ENCODE data around the gene PCA3. TPM values are rescaled to one million over a fixed set of nuclear protein-coding genes. Genes with fewer than 3 reads are reported as not detected.

The PCA3 gene
- total RNA-seq (not detected), polyA plus RNA-seq (not detected), total RNA-seq (not detected)

GRCh38 chr9:76764138-76764537 lies at the start of gene PCA3:
Gene PCA3, plus strand, starts transcription at chr9:76764438.
- H3K4me3 Mint-ChIP-seq: no peak within 1 kb of the TSS
- POLR2A ChIA-PET: no interaction called here

GRCh38 chr9:76716085-76716672 lies 48.1 kb upstream of the PCA3 start:
- Mint-ChIP-seq H3K4me3 (no peak overlapping the region), H3K9me3 (no peaks in the 10 kb centered on the region), H3K4me1 (peaks cover 0 to 3% (median 0%) of the 10 kb centered on the region in 7 donors), H3K27me3 (peaks cover 18 to 28% (median 22%) of the 10 kb centered on the region in 5 donors), H3K36me3 (no peaks in the 10 kb centered on the region), H3K27ac (no peak overlapping the region)
- DNase-seq (no peak), ATAC-seq (no peak)
- H3K9me3 ChIP-seq (ENCODE audit: control insufficient read depth in 2 of 3, low read length in 3 of 3): no peaks in the 10 kb centered on the region
- ChIA-PET CTCF (no interaction called here), POLR2A (no interaction called here)
- no peaks in the 10 kb centered on the region for H3K27me3 ChIP-seq (ENCODE audit: control insufficient read depth in 2 of 2, insufficient read depth in 2 of 2, low read length in 2 of 2)
- no peak overlapping the region for H3K27ac ChIP-seq (ENCODE audit: low read depth, low read length)
- no peaks in the 10 kb centered on the region for H3K36me3 ChIP-seq (ENCODE audit: control insufficient read depth in 2 of 3, insufficient read depth in 3 of 3, low read length in 3 of 3)
- no peaks in the 10 kb centered on the region for H3K4me1 ChIP-seq (ENCODE audit: control insufficient read depth in 2 of 2, insufficient read depth in 2 of 2, low read length in 2 of 2)
- H3K4me3 ChIP-seq (ENCODE audit: low read length): no peak overlapping the region
- intact Hi-C loops (cut with micrococcal nuclease): no loop called here

More at GRCh38 chr9:76764138-76764537, at the start of gene PCA3:
- Mint-ChIP-seq H3K27me3 (peaks cover 0 to 21% (median 9%) of the 10 kb centered on the region in 5 donors), H3K9me3 (no peaks in the 10 kb centered on the region), H3K27ac (no peak within 1 kb of the TSS), H3K36me3 (no peaks in the 10 kb centered on the region), H3K4me1 (peaks cover 0 to 1% (median 0%) of the 10 kb centered on the region in 7 donors)
- peaks cover 0 to 3% of the 10 kb centered on the region in 2 donors for H3K27me3 ChIP-seq (ENCODE audit: control insufficient read depth in 2 of 2, insufficient read depth in 2 of 2, low read length in 2 of 2)
- no peaks in the 10 kb centered on the region for H3K9me3 ChIP-seq (ENCODE audit: control insufficient read depth in 2 of 3, low read length in 3 of 3)
- H3K27ac ChIP-seq (ENCODE audit: low read depth, low read length): no peak within 1 kb of the TSS
- no peak for DNase-seq
- CTCF ChIA-PET: no interaction called here
- H3K4me3 ChIP-seq (ENCODE audit: low read length): no peak within 1 kb of the TSS
- H3K36me3 ChIP-seq (ENCODE audit: control insufficient read depth in 2 of 3, insufficient read depth in 3 of 3, low read length in 3 of 3): no peaks in the 10 kb centered on the region
- H3K4me1 ChIP-seq (ENCODE audit: control insufficient read depth in 2 of 2, insufficient read depth in 2 of 2, low read length in 2 of 2): no peaks in the 10 kb centered on the region
- no peak for ATAC-seq
- intact Hi-C loops (cut with micrococcal nuclease): no loop called here

GRCh38 chr9:76717176-76717575 lies 47.1 kb upstream of the PCA3 start:
- H3K27me3 Mint-ChIP-seq: peaks cover 10 to 28% (median 18%) of the 10 kb centered on the region in 5 donors
- DNase-seq (no peak), ATAC-seq (no peak)
- H3K27ac Mint-ChIP-seq: no peak overlapping the region
- peaks cover 0 to 3% (median 0%) of the 10 kb centered on the region in 7 donors for H3K4me1 Mint-ChIP-seq
- H3K9me3 ChIP-seq (ENCODE audit: control insufficient read depth in 2 of 3, low read length in 3 of 3): no peaks in the 10 kb centered on the region
- H3K36me3 Mint-ChIP-seq: no peaks in the 10 kb centered on the region
- ChIA-PET CTCF (no interaction called here), POLR2A (no interaction called here)
- H3K9me3 Mint-ChIP-seq: no peaks in the 10 kb centered on the region
- intact Hi-C loops (cut with micrococcal nuclease): no loop called here
- H3K27ac ChIP-seq (ENCODE audit: low read depth, low read length): no peak overlapping the region
- H3K4me3 ChIP-seq (ENCODE audit: low read length): no peak overlapping the region
- H3K27me3 ChIP-seq (ENCODE audit: control insufficient read depth in 2 of 2, insufficient read depth in 2 of 2, low read length in 2 of 2): no peaks in the 10 kb centered on the region
- H3K4me3 Mint-ChIP-seq: no peak overlapping the region
- H3K4me1 ChIP-seq (ENCODE audit: control insufficient read depth in 2 of 2, insufficient read depth in 2 of 2, low read length in 2 of 2): no peaks in the 10 kb centered on the region
- no peaks in the 10 kb centered on the region for H3K36me3 ChIP-seq (ENCODE audit: control insufficient read depth in 2 of 3, insufficient read depth in 3 of 3, low read length in 3 of 3)

GRCh38 chr9:76717613-76718012 lies 46.6 kb upstream of the PCA3 start:
- Histone ChIP-seq H3K4me1 (ENCODE audit: control insufficient read depth in 2 of 2, insufficient read depth in 2 of 2, low read length in 2 of 2) (no peaks in the 10 kb centered on the region), H3K9me3 (ENCODE audit: control insufficient read depth in 2 of 3, low read length in 3 of 3) (no peaks in the 10 kb centered on the region), H3K27ac (ENCODE audit: low read depth, low read length) (no peak overlapping the region), H3K36me3 (ENCODE audit: control insufficient read depth in 2 of 3, insufficient read depth in 3 of 3, low read length in 3 of 3) (no peaks in the 10 kb centered on the region), H3K4me3 (ENCODE audit: low read length) (no peak overlapping the region), H3K27me3 (ENCODE audit: control insufficient read depth in 2 of 2, insufficient read depth in 2 of 2, low read length in 2 of 2) (no peaks in the 10 kb centered on the region)
- H3K4me1 Mint-ChIP-seq: peaks cover 0 to 3% (median 0%) of the 10 kb centered on the region in 7 donors
- peaks cover 9 to 26% (median 18%) of the 10 kb centered on the region in 5 donors for H3K27me3 Mint-ChIP-seq
- CTCF ChIA-PET: no interaction called here
- intact Hi-C loops (cut with micrococcal nuclease): no loop called here
- ATAC-seq (peak; percentile 24), DNase-seq (no peak)
- POLR2A ChIA-PET: no interaction called here
- no peaks in the 10 kb centered on the region for H3K36me3 Mint-ChIP-seq
- no peak overlapping the region for H3K4me3 Mint-ChIP-seq
- H3K27ac Mint-ChIP-seq: no peak overlapping the region
- H3K9me3 Mint-ChIP-seq: no peaks in the 10 kb centered on the region

GRCh38 chr9:76718166-76718565 lies 46.1 kb upstream of the PCA3 start:
- Mint-ChIP-seq H3K9me3 (no peaks in the 10 kb centered on the region), H3K4me1 (peaks cover 0 to 3% (median 0%) of the 10 kb centered on the region in 7 donors), H3K36me3 (no peaks in the 10 kb centered on the region), H3K27ac (no peak overlapping the region), H3K4me3 (no peak overlapping the region), H3K27me3 (peaks cover 9 to 27% (median 18%) of the 10 kb centered on the region in 5 donors)
- Histone ChIP-seq H3K4me3 (ENCODE audit: low read length) (no peak overlapping the region), H3K27me3 (ENCODE audit: control insufficient read depth in 2 of 2, insufficient read depth in 2 of 2, low read length in 2 of 2) (no peaks in the 10 kb centered on the region), H3K9me3 (ENCODE audit: control insufficient read depth in 2 of 3, low read length in 3 of 3) (no peaks in the 10 kb centered on the region), H3K27ac (ENCODE audit: low read depth, low read length) (no peak overlapping the region), H3K4me1 (ENCODE audit: control insufficient read depth in 2 of 2, insufficient read depth in 2 of 2, low read length in 2 of 2) (no peaks in the 10 kb centered on the region), H3K36me3 (ENCODE audit: control insufficient read depth in 2 of 3, insufficient read depth in 3 of 3, low read length in 3 of 3) (no peaks in the 10 kb centered on the region)
- ATAC-seq (no peak), DNase-seq (no peak)
- CTCF ChIA-PET: no interaction called here
- POLR2A ChIA-PET: no interaction called here
- intact Hi-C loops (cut with micrococcal nuclease): no loop called here

- Histone ChIP-seq H3K27ac (ENCODE audit: low read depth, low read length) (no peak overlapping the region), H3K36me3 (ENCODE audit: control insufficient read depth in 2 of 3, insufficient read depth in 3 of 3, low read length in 3 of 3) (no peaks in the 10 kb centered on the region), H3K9me3 (ENCODE audit: control insufficient read depth in 2 of 3, low read length in 3 of 3) (no peaks in the 10 kb centered on the region), H3K4me3 (ENCODE audit: low read length) (no peak overlapping the region), H3K4me1 (ENCODE audit: control insufficient read depth in 2 of 2, insufficient read depth in 2 of 2, low read length in 2 of 2) (no peaks in the 10 kb centered on the region), H3K27me3 (ENCODE audit: control insufficient read depth in 2 of 2, insufficient read depth in 2 of 2, low read length in 2 of 2) (no peaks in the 10 kb centered on the region)
- POLR2A ChIA-PET: no interaction called here
- Mint-ChIP-seq H3K27me3 (peaks cover 12 to 35% (median 17%) of the 10 kb centered on the region in 5 donors), H3K4me1 (peaks cover 0 to 3% (median 0%) of the 10 kb centered on the region in 7 donors), H3K27ac (no peak overlapping the region), H3K9me3 (no peaks in the 10 kb centered on the region), H3K36me3 (no peaks in the 10 kb centered on the region), H3K4me3 (no peak overlapping the region)
- no peak for ATAC-seq
- intact Hi-C loops (cut with micrococcal nuclease): no loop called here
- CTCF ChIA-PET: no interaction called here
- DNase-seq: no peak
Measured at GRCh38 chr9:76720245-76720644, 44.0 kb upstream of the PCA3 start.

GRCh38 chr9:76725011-76725546 lies 39.2 kb upstream of the PCA3 start:
- no peaks in the 10 kb centered on the region for H3K36me3 Mint-ChIP-seq
- Histone ChIP-seq H3K9me3 (ENCODE audit: control insufficient read depth in 2 of 3, low read length in 3 of 3) (no peaks in the 10 kb centered on the region), H3K27me3 (ENCODE audit: control insufficient read depth in 2 of 2, insufficient read depth in 2 of 2, low read length in 2 of 2) (no peaks in the 10 kb centered on the region), H3K4me3 (ENCODE audit: low read length) (no peak overlapping the region), H3K36me3 (ENCODE audit: control insufficient read depth in 2 of 3, insufficient read depth in 3 of 3, low read length in 3 of 3) (no peaks in the 10 kb centered on the region), H3K4me1 (ENCODE audit: control insufficient read depth in 2 of 2, insufficient read depth in 2 of 2, low read length in 2 of 2) (no peaks in the 10 kb centered on the region), H3K27ac (ENCODE audit: low read depth, low read length) (no peak overlapping the region)
- no peak for ATAC-seq
- H3K4me3 Mint-ChIP-seq: no peak overlapping the region
- no peaks in the 10 kb centered on the region for H3K4me1 Mint-ChIP-seq
- intact Hi-C loops (cut with micrococcal nuclease): no loop called here
- H3K27ac Mint-ChIP-seq: no peak overlapping the region
- H3K27me3 Mint-ChIP-seq: peaks cover 16 to 35% (median 23%) of the 10 kb centered on the region in 5 donors
- no peak for DNase-seq
- H3K9me3 Mint-ChIP-seq: no peaks in the 10 kb centered on the region
- ChIA-PET CTCF (no interaction called here), POLR2A (no interaction called here)

All from naive thymus-derived CD4-positive, alpha-beta T cell (primary cell).